NCI-H146 (cell line): ENCODE data around the gene TMCC3.
"Not testable (repeated sequence)": the region's sequence is repeated elsewhere in the genome, so short reads cannot be mapped to it uniquely, and the experiment has no call there.

Experiments used
- DNase-seq: peaks from one replicate; lab custom pipeline; 2025; lab: John Stamatoyannopoulos, UW

Gene TMCC3

DNA sequence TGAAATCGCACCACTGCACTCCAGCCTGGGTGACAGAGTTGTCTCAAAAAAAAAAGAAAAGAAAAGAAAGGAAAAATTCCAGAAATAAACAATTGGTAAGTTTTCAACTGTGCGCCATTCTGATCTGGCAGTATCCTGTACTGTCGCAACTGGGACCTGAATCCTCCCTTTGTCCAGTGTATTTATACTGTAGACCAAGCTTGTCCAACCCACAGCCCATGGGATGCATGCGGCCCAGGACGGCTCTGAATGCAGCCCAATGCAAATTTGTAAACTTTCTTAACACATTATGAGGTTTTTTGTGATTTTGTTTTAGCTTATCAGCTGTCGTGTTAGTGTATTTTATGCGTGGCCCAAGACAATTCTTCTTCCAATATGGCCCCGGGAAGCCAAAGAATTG, 84.7 kb downstream of the TMCC3 start:
- no peak for DNase-seq

GRCh38 chr12:94563286-94563685, 87.1 kb downstream of the TMCC3 start:
- DNase-seq, result no peak

- peak; percentile 10 for DNase-seq
Measured at GRCh38 chr12:94561943-94562411, 88.4 kb downstream of the TMCC3 start.

DNA sequence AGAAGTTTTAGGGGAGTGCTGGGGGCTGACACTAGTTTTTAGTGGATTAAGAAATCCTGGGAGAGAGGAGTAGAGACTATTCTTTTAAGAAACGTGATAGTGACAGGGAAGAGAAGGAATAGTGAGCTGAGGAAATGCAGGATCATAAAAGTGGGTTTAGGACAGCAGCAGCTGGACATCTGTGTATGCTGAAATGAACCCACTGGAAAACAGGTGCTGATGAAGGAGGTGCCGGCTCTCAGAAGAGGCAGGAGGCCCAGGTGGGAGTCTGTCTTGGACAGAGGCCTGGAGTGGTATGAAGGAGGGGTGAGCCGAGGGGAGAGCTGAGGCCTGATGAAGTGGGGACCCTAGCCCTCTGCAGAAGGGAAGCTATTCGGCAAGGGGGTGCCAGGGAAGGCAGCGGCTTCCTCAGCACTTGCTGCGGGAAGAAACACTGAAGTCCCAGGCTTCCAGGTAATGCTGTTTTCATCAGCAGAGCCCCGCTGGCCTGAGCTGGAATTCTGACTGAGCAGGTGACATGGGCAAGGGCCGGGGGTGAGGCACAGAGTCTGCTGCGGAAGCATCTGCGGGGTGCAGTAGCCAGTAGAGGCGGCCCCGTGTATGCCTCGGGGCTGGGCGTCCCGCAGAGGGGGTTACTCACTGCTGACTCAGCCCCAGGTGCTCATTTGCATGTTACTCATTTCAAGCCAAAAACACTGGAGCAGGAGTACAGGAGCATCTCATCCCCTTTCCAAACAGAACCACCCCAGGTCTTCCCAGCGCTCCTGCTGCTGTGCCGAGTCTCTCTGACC, 89.7 kb downstream of the TMCC3 start:
- no peak for DNase-seq

- no peak for DNase-seq
Measured at GRCh38 chr12:94558612-94559011, 91.7 kb downstream of the TMCC3 start.

- DNase-seq, result no peak
Measured at GRCh38 chr12:94557746-94558295, 92.5 kb downstream of the TMCC3 start.

GRCh38 chr12:94555687-94556086, 94.7 kb downstream of the TMCC3 start:
- no peak for DNase-seq

- DNase-seq, result no peak
Measured at GRCh38 chr12:94553875-94554274, 96.5 kb downstream of the TMCC3 start.

DNA sequence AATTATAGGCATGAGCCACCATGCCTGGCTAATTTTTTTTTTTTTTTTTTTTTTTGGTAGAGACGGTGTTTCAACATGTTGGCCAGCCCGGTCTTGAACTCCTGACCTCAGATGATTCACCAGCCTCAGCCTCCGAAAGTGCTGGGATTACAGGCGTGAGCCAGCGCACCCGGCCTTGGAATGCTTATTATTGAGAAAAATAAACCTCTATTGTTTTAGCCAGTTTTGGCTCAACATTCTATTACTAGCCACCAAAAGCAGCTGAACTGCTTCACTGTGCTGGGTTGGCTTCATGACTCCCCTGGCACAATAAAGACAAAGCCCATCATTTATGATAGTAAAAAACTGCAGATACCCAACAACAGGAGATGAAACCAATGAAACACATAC, 97.2 kb downstream of the TMCC3 start:
- DNase-seq, result no peak

GRCh38 chr12:94551810-94552209, 98.5 kb downstream of the TMCC3 start:
- DNase-seq, result no peak

DNA sequence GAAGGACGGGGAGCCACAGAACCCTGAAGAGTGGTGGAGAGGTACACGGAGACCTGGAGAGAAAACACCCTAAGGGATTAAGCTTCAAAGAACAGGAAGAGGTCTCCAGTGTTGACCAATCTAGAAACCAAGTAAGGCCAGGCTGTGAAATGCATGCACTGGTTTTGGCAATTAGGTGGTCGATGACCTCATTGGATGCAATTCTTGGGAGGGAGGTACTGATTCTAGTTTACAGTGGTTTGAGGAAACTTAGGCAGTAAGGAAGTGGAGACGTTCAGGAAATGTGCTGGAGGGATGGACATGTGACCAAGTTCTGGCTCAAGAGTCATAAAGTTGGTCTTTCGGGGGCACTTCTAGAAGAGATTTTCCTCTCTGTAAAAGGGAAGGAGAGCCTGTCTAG, 99.4 kb downstream of the TMCC3 start:
- DNase-seq, result no peak

DNA sequence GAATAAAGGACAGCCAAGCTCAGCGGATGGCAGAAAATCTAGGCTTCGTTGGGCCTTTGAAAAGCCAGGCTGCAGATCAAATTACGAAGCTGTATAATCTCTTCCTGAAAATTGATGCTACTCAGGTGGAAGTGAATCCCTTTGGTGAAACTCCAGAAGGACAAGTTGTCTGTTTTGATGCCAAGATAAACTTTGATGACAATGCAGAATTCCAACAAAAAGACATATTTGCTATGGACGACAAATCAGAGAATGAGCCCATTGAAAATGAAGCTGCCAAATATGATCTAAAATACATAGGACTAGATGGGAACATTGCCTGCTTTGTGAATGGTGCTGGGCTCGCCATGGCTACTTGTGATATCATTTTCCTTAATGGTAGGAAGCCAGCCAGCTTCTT, 101.5 kb downstream of the TMCC3 start:
- DNase-seq, result not testable (repeated sequence)

GRCh38 chr12:94545935-94546771, 104.2 kb downstream of the TMCC3 start:
- no peak for DNase-seq

- DNase-seq, result no peak
Measured at GRCh38 chr12:94544355-94544754, 106.0 kb downstream of the TMCC3 start.

DNA sequence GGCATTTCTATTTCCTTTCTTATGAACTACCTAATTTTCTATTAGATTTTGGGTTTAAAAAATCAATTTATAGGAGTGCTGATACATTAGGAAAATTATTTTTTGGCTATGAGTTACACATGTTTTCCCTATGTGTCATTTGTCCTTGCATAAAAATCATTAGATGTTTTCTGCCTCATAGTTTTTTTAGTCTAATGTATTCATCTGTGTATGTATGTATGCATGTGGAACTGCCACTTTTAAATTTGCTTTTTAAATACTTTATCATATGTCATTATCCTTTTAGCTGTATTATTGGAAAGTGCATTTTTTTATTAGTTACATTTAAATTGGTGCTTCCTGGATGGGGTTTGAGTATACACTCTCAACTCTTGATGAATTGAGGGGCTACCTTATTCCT, 112.0 kb downstream of the TMCC3 start:
- DNase-seq, result no peak

- no peak for DNase-seq
Measured at GRCh38 chr12:94536040-94536965, 114.1 kb downstream of the TMCC3 start.

GRCh38 chr12:94535510-94535921, 114.8 kb downstream of the TMCC3 start:
- peak; percentile 54 for DNase-seq

DNA sequence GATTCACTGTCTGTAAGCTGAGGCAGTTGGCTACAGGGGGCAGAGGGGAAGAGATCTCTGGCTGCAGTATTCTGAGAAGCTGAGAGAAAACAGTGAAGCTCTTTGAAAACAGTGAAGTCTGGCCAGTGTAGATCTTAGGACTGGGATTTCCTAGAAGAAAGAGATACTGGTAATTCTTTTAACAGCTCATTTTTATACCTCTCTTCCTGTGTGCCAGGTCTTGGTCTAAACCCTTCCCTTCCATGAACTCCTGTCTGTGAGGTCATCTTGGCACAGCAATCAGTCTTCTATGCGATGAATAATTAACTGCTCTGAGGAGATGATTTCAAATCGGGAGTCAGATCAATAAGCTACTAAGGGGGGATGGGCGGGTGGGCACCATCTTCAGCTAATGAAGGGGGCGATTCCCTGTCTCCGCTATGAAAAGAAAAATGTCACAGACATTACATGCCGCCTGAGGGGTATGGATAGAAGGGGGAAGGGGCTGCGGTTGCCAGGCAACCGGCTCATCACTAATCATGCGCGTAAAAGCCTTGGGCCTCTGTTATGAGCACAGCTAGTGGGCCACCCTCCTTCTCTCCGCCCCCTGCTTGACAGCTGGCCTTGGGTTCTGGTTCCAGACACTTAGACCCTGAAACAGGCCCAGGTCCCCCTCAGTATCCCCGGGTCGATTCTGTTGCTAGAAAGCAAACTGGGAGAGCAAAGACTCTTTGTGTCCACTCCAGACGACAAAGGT, 115.4 kb downstream of the TMCC3 start:
- peak; percentile 5 for DNase-seq

DNA sequence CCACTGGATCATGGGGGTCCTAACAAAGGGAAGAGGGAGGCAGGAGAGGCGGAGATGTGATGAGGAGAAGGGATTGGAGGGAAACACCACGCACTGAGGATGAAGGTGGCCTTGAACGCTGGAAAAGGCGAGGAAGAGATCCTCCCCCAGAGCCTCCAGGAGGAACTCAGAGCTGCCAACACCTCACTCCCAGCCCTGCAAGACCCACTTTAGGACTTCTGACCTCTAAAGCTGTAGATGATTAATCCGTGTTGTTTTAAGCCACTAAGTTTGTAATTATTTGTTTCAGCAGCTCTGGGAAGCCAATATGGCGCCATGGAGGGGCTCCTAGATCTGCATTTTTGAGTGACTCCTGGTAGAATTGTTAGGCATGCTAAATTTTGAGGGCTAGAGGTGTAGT, 116.1 kb downstream of the TMCC3 start:
- DNase-seq, result no peak

GRCh38 chr12:94532490-94533422, 117.6 kb downstream of the TMCC3 start:
- DNase-seq, result peak; percentile 46
